ENCODE measurements around the gene PIGB. TPM values are rescaled to one million over a fixed set of nuclear protein-coding genes. Genes with fewer than 3 reads are reported as not detected.
A peak's percentile ranks its signal among the peaks of the same experiment; 100 is the strongest.
"Not testable (repeated sequence)": the region's sequence is repeated elsewhere in the genome, so short reads cannot be mapped to it uniquely, and the experiment has no call there.

PIGB gene
- total and polyA plus RNA-seq, 2 donors (not counting 1 experiment from before 2014, with no cell fraction given): 18.8 to 27.4 TPM

GRCh38 chr15:55279746-55280351 is 39.2 kb upstream of the PIGB start:
- peak overlapping the region; percentile 64 for H3K4me2 ChIP-seq (ENCODE audit: extremely low read depth, insufficient read depth, low read length)
- H3K4me3 ChIP-seq (replicated peaks in 1 of 4; ENCODE audit: control extremely low read depth in 1 of 4, insufficient read depth in 1 of 4, low read depth in 3 of 4, low read length in 4 of 4): no peak overlapping the region
- H4K20me1 ChIP-seq (ENCODE audit: control insufficient read depth, extremely low read depth, insufficient read depth, low read length): no peaks in the 10 kb centered on the region
- no peaks in the 10 kb centered on the region for H3K36me3 ChIP-seq (ENCODE audit: control insufficient read depth, insufficient read depth, low read length)
- DNase-seq (ENCODE audit: low read depth in 2 of 2): peak; percentile 87 to 95
- H3K27ac ChIP-seq (ENCODE audit: insufficient read depth, low read length): peak overlapping the region; percentile 45
- peaks cover 5% of the 10 kb centered on the region for H3K79me2 ChIP-seq (ENCODE audit: control insufficient read depth, insufficient read depth, low read length)
- H2AFZ ChIP-seq (ENCODE audit: low read length): no peak overlapping the region
- no peaks in the 10 kb centered on the region for H3K27me3 ChIP-seq (ENCODE audit: control insufficient read depth, insufficient read depth, low read length)
- no peaks in the 10 kb centered on the region for H3K9me3 ChIP-seq (ENCODE audit: control insufficient read depth, insufficient read depth, low read depth, low read length)
- peaks cover 24% of the 10 kb centered on the region for H3K4me1 ChIP-seq (ENCODE audit: control insufficient read depth, extremely low read depth, insufficient read depth, low read length)
- no peak for TF ChIP-seq EZH2 (IDR thresholded peaks at IDR 0.05; ENCODE audit: low read length, missing control alignments)
- TF ChIP-seq, protein P1, sequence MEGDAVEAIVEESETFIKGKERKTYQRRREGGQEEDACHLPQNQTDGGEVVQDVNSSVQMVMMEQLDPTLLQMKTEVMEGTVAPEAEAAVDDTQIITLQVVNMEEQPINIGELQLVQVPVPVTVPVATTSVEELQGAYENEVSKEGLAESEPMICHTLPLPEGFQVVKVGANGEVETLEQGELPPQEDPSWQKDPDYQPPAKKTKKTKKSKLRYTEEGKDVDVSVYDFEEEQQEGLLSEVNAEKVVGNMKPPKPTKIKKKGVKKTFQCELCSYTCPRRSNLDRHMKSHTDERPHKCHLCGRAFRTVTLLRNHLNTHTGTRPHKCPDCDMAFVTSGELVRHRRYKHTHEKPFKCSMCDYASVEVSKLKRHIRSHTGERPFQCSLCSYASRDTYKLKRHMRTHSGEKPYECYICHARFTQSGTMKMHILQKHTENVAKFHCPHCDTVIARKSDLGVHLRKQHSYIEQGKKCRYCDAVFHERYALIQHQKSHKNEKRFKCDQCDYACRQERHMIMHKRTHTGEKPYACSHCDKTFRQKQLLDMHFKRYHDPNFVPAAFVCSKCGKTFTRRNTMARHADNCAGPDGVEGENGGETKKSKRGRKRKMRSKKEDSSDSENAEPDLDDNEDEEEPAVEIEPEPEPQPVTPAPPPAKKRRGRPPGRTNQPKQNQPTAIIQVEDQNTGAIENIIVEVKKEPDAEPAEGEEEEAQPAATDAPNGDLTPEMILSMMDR (conservative IDR thresholded peaks at IDR 0.05 in 1 of 2, IDR thresholded peaks at IDR 0.05 in 1 of 2; ENCODE audit: low read depth in 1 of 2, low read length in 2 of 2): no peak
- no peak overlapping the region for H3K9ac ChIP-seq (ENCODE audit: insufficient read depth, low read length)

- not testable (repeated sequence) for DNase-seq (ENCODE audit: low read depth in 2 of 2); H3K4me2 ChIP-seq (ENCODE audit: extremely low read depth, insufficient read depth, low read length); H3K79me2 ChIP-seq (ENCODE audit: control insufficient read depth, insufficient read depth, low read length); H3K27me3 ChIP-seq (ENCODE audit: control insufficient read depth, insufficient read depth, low read length); H3K9ac ChIP-seq (ENCODE audit: insufficient read depth, low read length); H3K27ac ChIP-seq (ENCODE audit: insufficient read depth, low read length); H3K36me3 ChIP-seq (ENCODE audit: control insufficient read depth, insufficient read depth, low read length); H4K20me1 ChIP-seq (ENCODE audit: control insufficient read depth, extremely low read depth, insufficient read depth, low read length); H3K9me3 ChIP-seq (ENCODE audit: control insufficient read depth, insufficient read depth, low read depth, low read length); H3K4me3 ChIP-seq (replicated peaks in 1 of 4; ENCODE audit: control extremely low read depth in 1 of 4, insufficient read depth in 1 of 4, low read depth in 3 of 4, low read length in 4 of 4); H2AFZ ChIP-seq (ENCODE audit: low read length)
- peaks cover 24% of the 10 kb centered on the region for H3K4me1 ChIP-seq (ENCODE audit: control insufficient read depth, extremely low read depth, insufficient read depth, low read length)
Observed at GRCh38 chr15:55280589-55280988, 38.4 kb upstream of the PIGB start.

DNA sequence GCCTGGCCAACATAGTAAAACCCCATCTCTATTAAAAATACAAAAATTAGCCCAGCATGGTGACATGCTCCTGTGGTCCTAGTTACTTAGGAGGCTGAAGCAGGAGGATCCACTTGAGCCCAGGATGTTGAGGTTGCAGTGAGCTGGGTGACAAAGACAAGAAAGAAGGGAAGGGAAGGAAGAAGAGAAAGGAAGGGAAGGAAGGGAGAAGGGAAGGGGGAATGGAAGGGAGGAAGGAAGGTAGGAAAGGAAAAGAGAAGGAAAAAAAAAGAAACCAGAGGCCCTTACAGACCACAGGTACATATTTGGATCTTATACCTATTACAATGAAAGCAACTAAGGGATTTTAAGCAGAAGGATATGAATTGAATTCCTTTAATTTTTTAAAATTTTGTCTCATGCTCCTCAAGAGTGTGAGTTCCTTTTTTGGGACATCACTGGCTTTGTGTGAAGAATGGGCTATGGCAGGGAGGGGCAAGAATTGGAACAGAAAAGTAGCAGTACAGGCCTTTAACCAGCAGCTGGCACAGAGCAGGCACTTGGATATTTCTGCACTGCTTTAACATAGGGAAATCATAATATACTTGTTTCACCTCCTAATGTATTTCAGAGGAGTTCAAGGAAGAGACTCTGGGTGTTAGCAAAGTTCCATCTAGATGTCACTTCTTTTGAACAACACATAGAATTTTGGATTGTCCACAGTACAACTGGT is 37.3 kb upstream of the PIGB start:
- peaks cover 5% of the 10 kb centered on the region for H3K79me2 ChIP-seq (ENCODE audit: control insufficient read depth, insufficient read depth, low read length)

More for the DNA sequence above, 37.3 kb upstream of the PIGB start:
- Histone ChIP-seq H3K9me3 (ENCODE audit: control insufficient read depth, insufficient read depth, low read depth, low read length) (no peaks in the 10 kb centered on the region), H4K20me1 (ENCODE audit: control insufficient read depth, extremely low read depth, insufficient read depth, low read length) (no peaks in the 10 kb centered on the region), H3K4me3 (replicated peaks in 1 of 4; ENCODE audit: control extremely low read depth in 1 of 4, insufficient read depth in 1 of 4, low read depth in 3 of 4, low read length in 4 of 4) (no peak overlapping the region), H3K4me2 (ENCODE audit: extremely low read depth, insufficient read depth, low read length) (no peak overlapping the region), H2AFZ (ENCODE audit: low read length) (no peak overlapping the region), H3K27ac (ENCODE audit: insufficient read depth, low read length) (no peak overlapping the region), H3K27me3 (ENCODE audit: control insufficient read depth, insufficient read depth, low read length) (no peaks in the 10 kb centered on the region), H3K36me3 (ENCODE audit: control insufficient read depth, insufficient read depth, low read length) (no peaks in the 10 kb centered on the region), H3K4me1 (ENCODE audit: control insufficient read depth, extremely low read depth, insufficient read depth, low read length) (peaks cover 24% of the 10 kb centered on the region), H3K9ac (ENCODE audit: insufficient read depth, low read length) (no peak overlapping the region)
- DNase-seq (ENCODE audit: low read depth in 2 of 2): no peak
- TF ChIP-seq, protein P1 (conservative IDR thresholded peaks at IDR 0.05 in 1 of 2, IDR thresholded peaks at IDR 0.05 in 1 of 2; ENCODE audit: low read depth in 1 of 2, low read length in 2 of 2): peak in 1 of 2 donors; percentile 12
- TF ChIP-seq EZH2 (IDR thresholded peaks at IDR 0.05; ENCODE audit: low read length, missing control alignments): no peak

Data from fibroblast of lung (primary cell).